Measurements from ENCODE around the gene FAM3D.

DNA sequence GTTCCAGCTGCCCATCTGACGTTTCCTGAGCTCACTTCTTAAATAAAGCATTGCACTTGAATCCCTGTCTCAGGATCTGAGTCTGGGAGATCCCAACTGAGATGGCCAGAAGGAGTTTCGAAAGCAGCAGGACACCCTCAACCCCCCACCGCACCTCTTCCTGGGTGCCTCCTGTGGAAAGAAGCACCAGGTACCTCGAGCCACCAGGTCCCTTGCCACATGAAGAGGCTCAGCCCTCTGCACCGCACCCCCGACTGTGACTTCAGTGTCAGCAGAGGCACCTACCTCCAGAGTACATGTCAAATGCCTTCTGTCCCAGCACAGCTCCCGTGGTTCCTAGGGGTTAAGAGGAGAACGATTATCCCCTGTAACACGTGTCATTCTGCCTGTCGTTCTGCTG is 26.7 kb downstream of the FAM3D start:
- TF ChIP-seq, protein P1, sequence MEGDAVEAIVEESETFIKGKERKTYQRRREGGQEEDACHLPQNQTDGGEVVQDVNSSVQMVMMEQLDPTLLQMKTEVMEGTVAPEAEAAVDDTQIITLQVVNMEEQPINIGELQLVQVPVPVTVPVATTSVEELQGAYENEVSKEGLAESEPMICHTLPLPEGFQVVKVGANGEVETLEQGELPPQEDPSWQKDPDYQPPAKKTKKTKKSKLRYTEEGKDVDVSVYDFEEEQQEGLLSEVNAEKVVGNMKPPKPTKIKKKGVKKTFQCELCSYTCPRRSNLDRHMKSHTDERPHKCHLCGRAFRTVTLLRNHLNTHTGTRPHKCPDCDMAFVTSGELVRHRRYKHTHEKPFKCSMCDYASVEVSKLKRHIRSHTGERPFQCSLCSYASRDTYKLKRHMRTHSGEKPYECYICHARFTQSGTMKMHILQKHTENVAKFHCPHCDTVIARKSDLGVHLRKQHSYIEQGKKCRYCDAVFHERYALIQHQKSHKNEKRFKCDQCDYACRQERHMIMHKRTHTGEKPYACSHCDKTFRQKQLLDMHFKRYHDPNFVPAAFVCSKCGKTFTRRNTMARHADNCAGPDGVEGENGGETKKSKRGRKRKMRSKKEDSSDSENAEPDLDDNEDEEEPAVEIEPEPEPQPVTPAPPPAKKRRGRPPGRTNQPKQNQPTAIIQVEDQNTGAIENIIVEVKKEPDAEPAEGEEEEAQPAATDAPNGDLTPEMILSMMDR (IDR thresholded peaks at IDR 0.05) = no peak
- no peak for TF ChIP-seq POLR2A (IDR thresholded peaks at IDR 0.05)
